SU-DHL-6 (cell line): ENCODE measurements around the gene SP3.

Source experiments
- H2AFZ ChIP-seq: fragments of 200-600 bp; sonication (generic); 2 replicates; pipeline ENCODE4 v1.6.1; 2014; ENCODE audit warnings: low read depth, mild to moderate bottlenecking, moderate library complexity, mixed read lengths, antibody characterized with exemption, low read length; ENCODE audit not compliant: severe bottlenecking
- H3F3A ChIP-seq: fragments of 200-600 bp; shearing (Covaris generic); 2 replicates; pipeline ENCODE4 v1.6.0; 2016; ENCODE audit warnings: antibody characterized with exemption, mild to moderate bottlenecking; ENCODE audit not compliant: insufficient read depth
- H3K27ac ChIP-seq: fragments of 200-600 bp; sonication (generic); 2 replicates; pipeline ENCODE4 v1.5.1; 2016; ENCODE audit warnings: low read depth, mild to moderate bottlenecking, low read length, moderate library complexity, mixed read lengths
- H3K27me3 ChIP-seq: fragments of 200-600 bp; sonication (generic), shearing (Covaris generic); 2 replicates; pipeline ENCODE4 v1.6.0; 2014; ENCODE audit warnings: mild to moderate bottlenecking, low read length
- H3K36me3 ChIP-seq: fragments of 200-600 bp; sonication (generic); 2 replicates; pipeline ENCODE4 v1.6.1; 2014; ENCODE audit warnings: mild to moderate bottlenecking, low read length, mixed read lengths
- H3K4me2 ChIP-seq: fragments of 300-600, 200-600 bp; shearing (Covaris generic), sonication (generic); 2 replicates; pipeline ENCODE4 v1.6.0; 2014; ENCODE audit warnings: low read length, low read depth, mild to moderate bottlenecking; ENCODE audit not compliant: poor library complexity, severe bottlenecking
- H3K4me3 ChIP-seq: fragments of 200-600 bp; sonication (generic); 2 replicates; pipeline ENCODE4 v1.5.1; 2014; ENCODE audit warnings: antibody characterized with exemption, low read length, mild to moderate bottlenecking, mixed read lengths; ENCODE audit not compliant: insufficient read depth, poor library complexity, severe bottlenecking
- H3K79me2 ChIP-seq: fragments of 200-600 bp; sonication (generic); 2 replicates; pipeline ENCODE4 v1.6.1; 2014; ENCODE audit warnings: mild to moderate bottlenecking, low read length, moderate library complexity; ENCODE audit not compliant: insufficient read depth
- H3K9ac ChIP-seq: fragments of 200-600 bp; sonication (generic); 2 replicates; pipeline ENCODE4 v1.7.0; 2014; ENCODE audit warnings: mild to moderate bottlenecking, low read length
- H3K9me2 ChIP-seq: fragments of 200-600 bp; sonication (generic); replicated peaks from 2 replicates; pipeline ENCODE4 v1.6.1; 2014; ENCODE audit warnings: low read length; ENCODE audit not compliant: insufficient read depth
- H3K9me3 ChIP-seq: fragments of 200-600 bp; sonication (generic); 2 replicates; pipeline ENCODE4 v1.6.1; 2014; ENCODE audit warnings: low read length, mixed read lengths; ENCODE audit not compliant: insufficient read depth
- H4K20me1 ChIP-seq: fragments of 200-600 bp; sonication (generic); 2 replicates; pipeline ENCODE4 v1.6.1; 2014; ENCODE audit warnings: low read depth, mild to moderate bottlenecking, antibody characterized with exemption, low read length, moderate library complexity, mixed read lengths
- CTCF ChIP-seq: fragments of 200-600 bp; sonication (generic); IDR thresholded peaks from one replicate; pipeline ENCODE4 v1.5.1; 2017; ENCODE audit warnings: antibody characterized with exemption, mild to moderate bottlenecking, low read length, moderate library complexity; ENCODE audit not compliant: insufficient read depth, poor library complexity, severe bottlenecking
- EZH2phosphoT487 ChIP-seq: fragments of 200-600 bp; sonication (generic), shearing (Covaris generic); conservative IDR thresholded peaks from 2 replicates; pipeline ENCODE4 v1.6.1; 2018; ENCODE audit warnings: mild to moderate bottlenecking, antibody characterized with exemption, low read length, moderate library complexity, mixed read lengths

The SP3 gene

GRCh38 chr2:174007010-174007409 lies 41.8 kb upstream of the SP3 start:
- Histone ChIP-seq H3K9me2 (no peaks in the 10 kb centered on the region), H3K9me3 (no peaks in the 10 kb centered on the region), H3K4me2 (no peak overlapping the region), H3K9ac (no peak overlapping the region), H4K20me1 (no peaks in the 10 kb centered on the region), H3K79me2 (no peaks in the 10 kb centered on the region), H3K27me3 (no peaks in the 10 kb centered on the region), H3K36me3 (no peaks in the 10 kb centered on the region), H2AFZ (no peak overlapping the region), H3K4me3 (no peak overlapping the region), H3K27ac (no peak overlapping the region), H3F3A (no peaks in the 10 kb centered on the region)
- TF ChIP-seq CTCF = no peak
- TF ChIP-seq EZH2phosphoT487 = no peak

GRCh38 chr2:174005801-174006419 lies 40.7 kb upstream of the SP3 start:
- TF ChIP-seq CTCF = no peak

DNA sequence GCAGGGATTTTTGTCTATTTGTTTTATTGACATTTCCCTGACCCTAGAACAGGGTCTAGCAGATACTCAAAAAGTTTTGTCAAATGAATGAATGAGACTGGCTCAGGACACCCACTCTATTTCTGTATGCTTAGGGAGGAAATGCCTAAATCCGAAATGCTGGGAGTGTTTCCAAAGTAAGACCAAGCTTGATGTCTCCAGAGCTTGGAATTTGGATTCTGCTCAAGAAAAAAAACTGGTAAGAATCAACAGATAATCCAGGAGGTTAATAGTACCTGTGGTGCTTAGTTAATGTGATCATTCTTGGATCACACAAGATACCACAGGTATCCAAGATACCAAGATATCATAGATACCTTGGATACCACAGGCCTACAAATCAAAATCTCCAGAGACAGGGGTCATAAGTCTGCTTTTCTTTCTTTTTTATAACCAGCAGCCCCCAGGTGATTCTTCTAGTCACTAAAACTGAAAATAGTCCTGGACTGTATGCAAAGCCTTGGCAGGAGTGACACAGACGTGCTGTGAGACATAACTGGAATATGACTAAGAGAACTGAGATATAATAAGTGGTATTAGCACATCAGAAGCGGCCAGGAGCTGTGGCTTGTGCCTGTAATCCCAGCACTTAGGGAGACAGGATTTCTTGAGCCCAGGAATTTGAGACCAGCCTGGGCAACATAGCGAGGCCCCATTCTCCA lies 39.9 kb upstream of the SP3 start:
- Histone ChIP-seq H3K9me3 (no peaks in the 10 kb centered on the region), H3K9ac (no peak overlapping the region), H3K36me3 (no peaks in the 10 kb centered on the region), H3K9me2 (no peaks in the 10 kb centered on the region), H2AFZ (no peak overlapping the region), H3K79me2 (no peaks in the 10 kb centered on the region), H3K27ac (no peak overlapping the region), H3K27me3 (no peaks in the 10 kb centered on the region), H4K20me1 (no peaks in the 10 kb centered on the region), H3F3A (no peaks in the 10 kb centered on the region), H3K4me2 (no peak overlapping the region), H3K4me3 (no peak overlapping the region)
- no peak for TF ChIP-seq EZH2phosphoT487
- TF ChIP-seq CTCF = no peak

More at GRCh38 chr2:174005801-174006419, 40.7 kb upstream of the SP3 start:
- Histone ChIP-seq H4K20me1 (no peaks in the 10 kb centered on the region), H3K27me3 (no peaks in the 10 kb centered on the region), H3K36me3 (no peaks in the 10 kb centered on the region), H3K9me3 (no peaks in the 10 kb centered on the region), H3K9ac (no peak overlapping the region), H2AFZ (no peak overlapping the region), H3K4me2 (no peak overlapping the region), H3F3A (no peaks in the 10 kb centered on the region), H3K4me3 (no peak overlapping the region), H3K27ac (no peak overlapping the region), H3K79me2 (no peaks in the 10 kb centered on the region), H3K9me2 (no peaks in the 10 kb centered on the region)
